Vagina (tissue), 2 donors: Measurements from ENCODE around the gene DIO3. TPM values are rescaled to one million over a fixed set of nuclear protein-coding genes. Genes with fewer than 3 reads are reported as not detected.

Source experiments
- DNase-seq, 2 donors: peaks; one replicate each; pipeline ENCODE4 v3.0.0-alpha.2; 2017; ENCODE audit errors: extremely low spot score in 2 of 2
- H3K27ac ChIP-seq: fragments of 200-600 bp; sonication (generic); one replicate; pipeline ENCODE4 v1.5.1; 2019
- H3K27me3 ChIP-seq: fragments of 200-600 bp; sonication (generic); one replicate; pipeline ENCODE4 v1.5.1; 2019
- H3K36me3 ChIP-seq, 2 donors: fragments of 200-600 bp; sonication (generic); one replicate each; pipeline ENCODE4 v1.5.1; 2017 to 2019
- H3K4me1 ChIP-seq: fragments of 200-600 bp; sonication (generic); one replicate; pipeline ENCODE4 v1.5.1; 2019
- H3K4me3 ChIP-seq, 2 donors: fragments of 200-600 bp; sonication (generic); 1 replicate in 1 of 2; 2 replicates in 1 of 2; pipeline ENCODE4 v1.5.1; 2016 to 2019
- H3K9me3 ChIP-seq: fragments of 200-600 bp; sonication (generic); one replicate; pipeline ENCODE4 v1.5.1; 2019
- CTCF ChIP-seq, 3 experiments: fragments of 450-650 bp in 2 of 3; fragments of 200-600 bp in 1 of 3; sonication (generic) in 1 of 3; IDR thresholded peaks; one replicate each; pipeline ENCODE4 v1.5.1; 2017 to 2019; ENCODE audit warnings: antibody characterized with exemption in 3 of 3, mild to moderate bottlenecking in 2 of 3, moderate library complexity in 2 of 3
- POLR2A ChIP-seq, 2 donors: fragments of 450-650 bp; IDR thresholded peaks; one replicate each; pipeline ENCODE4 v1.6.1; 2017; ENCODE audit warnings: antibody characterized with exemption in 2 of 2, mild to moderate bottlenecking in 2 of 2, moderate library complexity in 2 of 2
- POLR2AphosphoS5 ChIP-seq, 2 donors: sonication (generic); formaldehyde crosslinking; IDR thresholded peaks; one replicate each; pipeline ENCODE4 v1.9.0; 2017; ENCODE audit warnings: antibody characterized with exemption in 2 of 2, mild to moderate bottlenecking in 2 of 2, low read depth in 1 of 2; ENCODE audit not compliant: insufficient read depth in 1 of 2
- intact Hi-C: fragments of 100-400 bp; cut with DNase I; formaldehyde crosslinking; loops from one replicate; pipeline ENCODE4 v1.15.1; 2023
- total RNA-seq: library from RNA; depleted of rRNA; stranded (reverse); fragments of >200 nt; gene quantifications from one replicate; pipeline ENCODE4 v1.2.3, GENCODE V29; 2016

The DIO3 gene
- total RNA-seq, 1 donor from 2014 or later, result 52.1 TPM

DNA sequence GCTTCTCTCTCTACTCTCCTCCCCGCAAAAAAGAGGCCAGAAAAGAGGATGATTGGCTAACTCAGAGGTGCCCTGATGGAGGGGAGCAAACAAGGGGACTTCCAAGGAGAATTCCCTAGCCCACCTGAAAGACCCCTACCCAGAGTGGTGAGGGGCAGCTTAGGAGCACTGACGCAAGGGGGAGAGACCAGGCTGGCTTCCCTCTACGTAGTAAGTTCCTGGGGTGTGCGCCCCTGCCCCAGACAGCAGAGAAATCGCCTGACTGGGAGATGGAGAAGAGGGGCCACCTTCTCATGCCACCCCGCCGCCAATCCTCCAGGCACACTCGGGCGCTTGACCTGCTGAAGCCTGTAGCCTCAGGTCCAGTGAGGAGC, 2.1 kb upstream of the DIO3 start:
- no peak for DNase-seq
- no peak for TF ChIP-seq POLR2AphosphoS5 (IDR thresholded peaks at IDR 0.05; ENCODE audit: insufficient read depth in 1 of 2, low read depth in 1 of 2)
- no peak for TF ChIP-seq CTCF (IDR thresholded peaks at IDR 0.05)
- H3K4me3 ChIP-seq, result peak overlapping the region; percentile 62 to 82
- H3K36me3 ChIP-seq, result no peaks in the 10 kb centered on the region
- H3K27ac ChIP-seq, result peak overlapping the region; percentile 90
- peaks cover 7% of the 10 kb centered on the region for H3K9me3 ChIP-seq
- intact Hi-C loops, result no loop called here
- peaks cover 43% of the 10 kb centered on the region for H3K4me1 ChIP-seq
- peaks cover 5% of the 10 kb centered on the region for H3K27me3 ChIP-seq

DNA sequence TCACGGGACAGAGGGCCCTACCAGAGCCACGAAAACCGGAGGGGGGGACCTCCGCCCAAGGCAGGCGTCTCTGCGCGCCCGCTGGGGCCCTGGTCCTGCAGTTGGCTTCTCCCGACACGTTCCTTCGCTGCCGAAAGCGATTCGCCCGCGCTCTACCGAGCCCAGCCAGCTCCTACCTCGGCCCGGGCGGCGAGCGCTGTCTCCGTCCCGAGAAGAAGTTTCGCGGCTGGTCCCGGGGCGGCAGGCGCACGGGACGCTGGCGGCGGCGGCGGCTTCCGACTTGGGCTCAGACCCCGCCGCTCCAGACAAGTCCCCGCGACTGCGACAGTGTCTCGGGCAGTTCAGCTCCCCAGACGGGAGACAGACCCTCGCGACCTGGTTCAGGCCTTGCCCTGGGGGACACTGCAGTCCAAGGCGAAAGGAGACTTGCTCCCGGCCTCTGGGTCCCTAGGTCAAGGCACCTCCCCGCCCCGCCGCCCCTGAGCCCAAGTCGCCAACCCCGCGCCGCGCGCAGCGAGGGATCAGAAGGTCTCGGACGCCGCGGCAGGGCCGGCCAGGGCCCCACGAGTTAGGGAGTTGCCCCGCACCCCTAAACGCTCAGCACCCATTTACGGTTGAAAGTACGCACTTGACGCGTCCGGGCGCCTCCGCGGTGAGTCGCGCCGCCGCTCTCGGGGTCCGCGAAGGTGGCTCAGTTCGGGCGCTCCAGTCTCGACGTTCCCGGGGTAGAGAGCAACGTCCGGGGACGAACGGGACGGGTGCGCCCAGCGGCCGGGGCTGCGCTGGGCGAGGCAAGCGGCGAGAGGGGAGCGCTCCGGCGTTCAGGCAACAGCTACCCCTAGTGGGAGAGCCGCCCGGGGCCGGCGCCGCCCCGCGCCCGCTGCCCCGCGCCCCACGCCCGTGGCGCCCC, 1.4 kb upstream of the DIO3 start:
- intact Hi-C loops, result loop anchor here (2.0 to 10.0 kb wide), 2 partner anchors 195 to 715 kb away; no protein-coding TSS in a partner anchor
- H3K27me3 ChIP-seq, result peaks cover 7% of the 10 kb centered on the region
- H3K4me3 ChIP-seq, result peak overlapping the region; percentile 62 to 82
- H3K4me1 ChIP-seq, result peaks cover 50% of the 10 kb centered on the region
- no peak for DNase-seq
- TF ChIP-seq POLR2AphosphoS5 (IDR thresholded peaks at IDR 0.05; ENCODE audit: insufficient read depth in 1 of 2, low read depth in 1 of 2), result peak in 1 of 2 donors; percentile 55
- TF ChIP-seq POLR2A (IDR thresholded peaks at IDR 0.05), result no peak
- H3K27ac ChIP-seq, result peak overlapping the region; percentile 90
- H3K9me3 ChIP-seq, result peaks cover 7% of the 10 kb centered on the region
- no peaks in the 10 kb centered on the region for H3K36me3 ChIP-seq

DNA sequence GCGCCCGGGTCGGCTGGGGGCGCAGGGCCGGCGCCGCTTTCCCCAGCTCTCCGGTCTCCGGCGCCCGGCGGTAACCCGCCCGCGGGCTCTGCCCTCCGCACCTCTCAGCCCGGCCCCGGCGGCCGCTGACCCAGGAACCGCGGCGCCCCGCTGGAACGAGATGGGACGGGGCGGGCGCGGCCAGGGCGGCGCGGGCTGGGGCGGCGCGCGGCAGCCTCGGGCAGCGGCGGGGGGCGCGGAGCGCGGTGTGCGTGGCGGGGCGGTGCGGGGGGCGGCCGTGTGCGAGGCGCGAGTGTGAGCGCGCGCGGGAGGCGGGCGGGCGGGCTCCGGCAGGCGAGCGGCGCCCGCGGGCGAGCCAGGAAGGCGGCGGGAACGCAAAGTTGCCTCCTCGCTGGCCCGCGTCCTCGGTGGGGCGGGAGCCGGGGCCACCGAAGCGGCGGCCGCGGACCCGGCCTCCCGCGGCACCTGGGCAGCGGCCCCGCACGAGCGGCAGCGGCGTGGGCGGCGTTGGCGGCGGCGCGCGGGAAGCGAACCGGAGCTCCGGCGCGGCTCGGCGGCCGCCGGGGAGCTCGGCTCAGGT, 671 bp upstream of the DIO3 start:
- Histone ChIP-seq H3K4me3 (peak overlapping the region; percentile 62 to 82), H3K9me3 (peaks cover 7% of the 10 kb centered on the region), H3K27me3 (peaks cover 7% of the 10 kb centered on the region), H3K4me1 (peaks cover 54% of the 10 kb centered on the region), H3K36me3 (no peaks in the 10 kb centered on the region), H3K27ac (peak overlapping the region; percentile 90)
- intact Hi-C loops, result loop anchor here (2.0 to 10.0 kb wide), 2 partner anchors 196 to 716 kb away; no protein-coding TSS in a partner anchor
- DNase-seq, result no peak
- TF ChIP-seq CTCF (IDR thresholded peaks at IDR 0.05) (no peak), POLR2AphosphoS5 (IDR thresholded peaks at IDR 0.05; ENCODE audit: insufficient read depth in 1 of 2, low read depth in 1 of 2) (no peak), POLR2A (IDR thresholded peaks at IDR 0.05) (no peak)

DNA sequence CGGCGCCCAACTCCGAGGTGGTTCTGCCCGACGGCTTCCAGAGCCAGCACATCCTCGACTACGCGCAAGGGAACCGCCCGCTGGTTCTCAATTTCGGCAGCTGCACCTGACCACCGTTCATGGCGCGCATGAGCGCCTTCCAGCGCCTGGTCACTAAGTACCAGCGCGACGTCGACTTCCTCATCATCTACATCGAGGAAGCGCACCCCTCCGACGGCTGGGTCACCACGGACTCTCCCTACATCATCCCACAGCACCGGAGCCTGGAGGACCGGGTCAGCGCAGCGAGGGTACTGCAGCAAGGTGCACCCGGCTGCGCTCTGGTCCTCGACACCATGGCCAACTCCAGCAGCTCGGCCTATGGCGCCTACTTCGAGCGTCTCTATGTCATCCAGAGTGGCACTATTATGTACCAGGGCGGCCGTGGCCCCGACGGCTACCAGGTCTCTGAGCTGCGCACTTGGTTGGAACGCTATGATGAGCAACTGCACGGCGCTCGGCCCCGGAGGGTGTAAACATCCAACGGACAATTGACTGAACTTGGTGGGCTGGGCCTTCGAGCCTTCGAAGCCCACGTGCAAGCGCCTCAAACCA, 699 bp downstream of the DIO3 start:
- Histone ChIP-seq H3K4me3 (peak overlapping the region in 1 of 2 donors; percentile 82), H3K9me3 (peaks cover 7% of the 10 kb centered on the region), H3K36me3 (no peaks in the 10 kb centered on the region), H3K27ac (no peak overlapping the region), H3K27me3 (peaks cover 7% of the 10 kb centered on the region), H3K4me1 (peaks cover 42% of the 10 kb centered on the region)
- DNase-seq, result no peak
- intact Hi-C loops, result loop anchor here (2.0 to 10.0 kb wide), 2 partner anchors 197 to 717 kb away; no protein-coding TSS in a partner anchor
- TF ChIP-seq CTCF (IDR thresholded peaks at IDR 0.05) (no peak), POLR2AphosphoS5 (IDR thresholded peaks at IDR 0.05; ENCODE audit: insufficient read depth in 1 of 2, low read depth in 1 of 2) (no peak), POLR2A (IDR thresholded peaks at IDR 0.05) (no peak)

DNA sequence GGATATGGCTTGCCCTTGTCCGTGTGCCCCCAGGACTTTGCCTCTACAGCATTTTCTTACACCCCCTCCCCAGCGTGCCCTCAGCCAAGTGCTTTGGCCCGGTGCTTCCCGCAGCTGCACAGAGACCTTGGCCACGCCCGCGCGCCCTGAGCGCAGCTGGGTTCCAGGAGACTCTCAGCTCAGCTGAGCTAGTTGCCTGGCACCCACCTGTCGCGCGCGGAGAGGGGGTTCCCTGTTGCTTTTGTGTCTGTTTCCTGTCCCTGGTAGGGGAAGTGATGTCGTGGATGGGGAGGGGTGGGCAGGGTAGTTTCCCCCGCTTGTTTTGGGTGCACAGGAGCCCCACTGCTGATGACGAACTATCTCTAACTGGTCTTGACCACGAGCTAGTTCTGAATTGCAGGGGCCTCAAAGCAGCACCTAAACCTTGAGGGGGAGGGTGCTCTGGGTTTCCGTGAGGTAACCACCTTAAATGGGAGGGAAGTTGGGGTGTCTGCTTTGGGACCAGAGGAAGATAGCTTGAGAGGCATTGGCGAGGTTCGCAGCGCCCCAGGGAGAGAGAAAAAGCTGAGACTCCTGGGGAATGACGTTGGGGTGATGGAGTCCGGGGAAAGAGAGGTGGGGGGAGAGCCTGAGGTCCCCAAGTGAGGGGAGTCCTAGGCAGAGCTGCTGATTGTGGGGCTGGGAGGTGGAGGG, 1.5 kb downstream of the DIO3 start:
- Histone ChIP-seq H3K4me1 (peaks cover 34% of the 10 kb centered on the region), H3K27me3 (peaks cover 7% of the 10 kb centered on the region), H3K9me3 (peaks cover 7% of the 10 kb centered on the region), H3K27ac (no peak overlapping the region), H3K4me3 (no peak overlapping the region), H3K36me3 (no peaks in the 10 kb centered on the region)
- intact Hi-C loops, result loop anchor here (10.0 kb wide), 1 partner anchor 718 kb away; no protein-coding TSS in a partner anchor
- TF ChIP-seq POLR2A (IDR thresholded peaks at IDR 0.05) (no peak), CTCF (IDR thresholded peaks at IDR 0.05) (no peak), POLR2AphosphoS5 (IDR thresholded peaks at IDR 0.05; ENCODE audit: insufficient read depth in 1 of 2, low read depth in 1 of 2) (no peak)
- DNase-seq, result no peak
